CMK (cell line): Measurements from ENCODE around the gene LEFTY1.
"Not testable (repeated sequence)": the region's sequence is repeated elsewhere in the genome, so short reads cannot be mapped to it uniquely, and the experiment has no call there.

Source experiments
- DNase-seq: peaks from one replicate; pipeline ENCODE4 v3.0.0-alpha.2; 2010; ENCODE audit warnings: low read depth

LEFTY1 gene

GRCh38 chr1:225848030-225848955, 40.7 kb downstream of the LEFTY1 start:
- peak; percentile 77 for DNase-seq

DNA sequence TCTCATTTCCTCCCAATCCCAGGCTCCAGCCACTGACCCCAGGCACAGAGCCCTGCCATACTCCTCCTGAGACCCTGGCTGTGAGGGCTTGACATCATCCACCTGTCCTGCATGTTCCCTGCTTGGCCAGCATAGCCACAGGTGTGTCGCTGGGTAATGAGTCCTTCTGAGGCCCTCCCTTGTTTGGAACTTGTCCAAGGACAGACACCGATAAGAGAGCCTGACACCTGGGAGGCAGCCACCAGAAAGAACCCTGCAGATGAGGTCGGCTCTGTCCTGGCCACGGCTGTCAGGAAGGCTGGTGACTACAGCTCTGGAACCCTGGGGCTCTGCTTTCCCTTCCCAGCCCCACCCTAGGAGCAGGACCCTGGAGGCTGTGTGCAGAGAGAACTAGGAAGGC, 41.3 kb downstream of the LEFTY1 start:
- no peak for DNase-seq

GRCh38 chr1:225846331-225847310, 42.3 kb downstream of the LEFTY1 start:
- no peak for DNase-seq

GRCh38 chr1:225845571-225846259, 43.2 kb downstream of the LEFTY1 start:
- peak; percentile 66 for DNase-seq

GRCh38 chr1:225845097-225845496, 43.8 kb downstream of the LEFTY1 start:
- no peak for DNase-seq

- no peak for DNase-seq
Observed at GRCh38 chr1:225844236-225845061, 44.5 kb downstream of the LEFTY1 start.

- DNase-seq, result no peak
Observed at GRCh38 chr1:225843426-225843795, 45.5 kb downstream of the LEFTY1 start.

GRCh38 chr1:225842788-225843425, 46.0 kb downstream of the LEFTY1 start:
- no peak for DNase-seq

GRCh38 chr1:225842074-225842473, 46.9 kb downstream of the LEFTY1 start:
- no peak for DNase-seq

DNA sequence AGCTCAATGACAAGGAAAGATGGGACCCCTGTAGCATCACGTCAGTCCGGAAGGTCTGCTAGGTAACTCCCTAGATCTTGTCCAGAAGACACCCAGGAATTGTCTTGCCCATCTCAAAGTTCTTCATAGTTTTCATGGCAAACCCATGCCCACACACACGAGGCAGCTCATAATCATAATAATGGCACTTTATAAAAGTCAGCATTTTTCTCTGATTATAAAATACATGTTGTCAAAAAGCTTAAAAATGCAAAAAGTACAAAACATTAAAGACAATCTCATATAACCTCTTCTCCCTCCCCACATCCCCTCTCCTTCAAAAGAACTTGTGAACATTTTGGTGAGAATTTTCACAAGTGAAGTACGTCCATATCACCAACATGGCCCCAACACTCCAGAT, 48.2 kb downstream of the LEFTY1 start:
- DNase-seq, result no peak

DNA sequence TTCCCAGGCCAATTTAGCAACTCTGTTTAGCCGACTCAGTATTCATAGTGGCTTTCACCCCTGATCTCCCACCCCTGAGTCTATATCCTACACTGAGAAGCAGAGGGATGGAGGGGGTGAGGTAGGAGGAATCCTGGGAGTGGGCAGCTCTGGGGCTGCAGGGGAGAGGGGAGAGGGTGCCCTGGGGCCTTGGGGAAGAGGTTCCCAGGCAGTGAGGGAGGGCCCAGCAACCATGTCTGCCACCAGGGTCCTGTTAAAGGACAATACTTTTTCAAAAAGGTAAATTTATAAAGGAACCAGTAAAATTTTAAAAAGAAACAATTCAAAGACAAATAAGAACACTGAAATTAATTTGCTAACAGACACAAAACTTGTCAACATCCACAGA, 48.7 kb downstream of the LEFTY1 start:
- DNase-seq, result no peak

- DNase-seq, result no peak
Observed at GRCh38 chr1:225838793-225839192, 50.2 kb downstream of the LEFTY1 start.

DNA sequence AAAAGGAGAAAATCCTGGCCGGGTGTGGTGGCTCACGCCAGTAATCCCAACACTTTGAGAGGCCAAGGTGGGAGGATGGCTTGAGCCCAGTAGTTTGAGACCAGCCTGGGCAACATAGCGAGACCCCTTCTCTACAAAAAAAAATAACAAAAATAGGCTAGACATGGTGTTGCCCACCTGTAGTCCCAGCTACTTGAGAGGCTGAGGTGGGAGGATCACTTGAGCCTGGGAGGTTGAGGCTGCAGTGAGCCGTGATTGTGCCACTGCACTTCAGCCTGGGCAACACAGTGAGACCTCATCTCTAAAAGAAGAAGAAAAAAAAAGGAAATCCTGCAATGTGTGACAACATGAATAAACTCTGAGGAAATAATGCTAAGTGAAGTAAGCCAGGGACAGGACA, 52.6 kb downstream of the LEFTY1 start:
- DNase-seq, result not testable (repeated sequence)
